ENCODE results near the gene ARAP2.

The ARAP2 gene

DNA sequence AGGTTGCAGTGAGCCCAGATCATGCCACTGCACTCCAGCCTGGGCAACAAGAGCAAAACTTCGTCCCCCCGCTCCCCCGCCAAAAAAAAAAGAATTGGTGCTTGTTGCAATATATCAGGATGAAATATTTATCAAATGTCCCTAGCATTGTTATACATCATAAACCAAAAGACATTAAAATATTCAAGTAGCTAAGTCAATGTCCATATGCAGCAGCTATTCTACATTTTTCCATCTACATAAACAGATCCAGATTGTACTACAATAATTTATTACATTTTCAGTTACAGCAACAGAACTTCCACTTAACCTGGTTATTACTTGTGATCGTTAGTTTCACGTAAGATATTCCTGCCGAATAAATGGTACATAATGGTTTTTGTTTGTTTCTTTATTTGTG lies 64.1 kb downstream of the ARAP2 start:
- DNase-seq (ENCODE audit: low read depth): no peak

DNA sequence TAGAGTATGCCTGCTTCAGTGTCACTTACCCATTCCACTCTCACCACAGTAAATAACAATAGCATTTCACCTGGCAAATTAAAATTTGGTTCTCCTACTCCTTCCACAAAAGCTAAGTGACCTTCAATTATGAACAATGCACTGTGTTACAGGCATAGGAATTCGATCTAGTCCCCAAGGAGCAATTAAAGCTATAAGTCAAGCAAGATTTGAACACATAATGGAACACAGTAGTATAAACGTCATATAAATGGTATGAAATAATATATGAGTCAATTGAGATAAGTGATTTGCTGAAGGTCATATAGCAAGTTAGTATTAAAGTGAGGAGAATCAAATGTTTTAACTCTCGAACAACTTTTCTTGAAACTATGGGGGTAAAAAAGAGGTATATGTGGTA lies 65.8 kb downstream of the ARAP2 start:
- DNase-seq (ENCODE audit: low read depth): no peak

DNA sequence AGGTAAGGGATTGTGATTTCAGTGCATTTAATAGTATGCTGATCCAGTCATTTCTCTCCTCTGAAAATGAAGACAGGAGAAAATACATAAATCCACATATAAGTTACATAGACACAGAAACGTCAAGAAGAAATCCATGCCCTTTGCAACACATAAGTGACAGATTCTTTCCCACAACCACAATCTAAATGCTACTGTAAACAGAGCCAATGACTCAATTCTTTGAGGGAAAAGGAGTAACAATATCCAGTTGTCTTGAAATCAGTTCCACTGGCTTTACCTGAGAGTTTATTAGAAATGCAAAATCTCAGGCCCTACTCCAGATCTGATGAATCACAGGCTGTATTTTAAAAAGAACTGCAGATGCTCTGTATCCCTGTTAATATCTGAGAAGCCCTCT lies 66.4 kb downstream of the ARAP2 start:
- DNase-seq (ENCODE audit: low read depth): no peak

DNA sequence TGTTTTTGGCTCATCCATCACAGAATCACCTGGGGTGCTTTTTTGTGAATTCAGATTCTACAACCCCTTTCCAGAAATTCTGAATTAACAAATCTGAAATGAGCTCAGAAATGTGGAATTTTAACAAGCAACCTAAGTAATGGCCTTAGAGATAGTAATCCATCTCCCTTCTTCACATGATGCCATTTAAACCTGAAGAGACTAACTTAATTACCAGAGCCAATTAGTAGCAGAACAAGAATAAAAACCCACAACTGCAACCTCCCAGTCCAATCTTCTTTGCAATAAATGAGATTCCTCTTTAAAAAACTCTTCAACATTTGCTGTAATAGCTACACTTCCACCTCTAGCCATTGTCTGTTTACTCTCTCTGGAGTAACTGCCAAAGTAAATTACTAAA lies 69.7 kb downstream of the ARAP2 start:
- DNase-seq (ENCODE audit: low read depth): no peak

DNA sequence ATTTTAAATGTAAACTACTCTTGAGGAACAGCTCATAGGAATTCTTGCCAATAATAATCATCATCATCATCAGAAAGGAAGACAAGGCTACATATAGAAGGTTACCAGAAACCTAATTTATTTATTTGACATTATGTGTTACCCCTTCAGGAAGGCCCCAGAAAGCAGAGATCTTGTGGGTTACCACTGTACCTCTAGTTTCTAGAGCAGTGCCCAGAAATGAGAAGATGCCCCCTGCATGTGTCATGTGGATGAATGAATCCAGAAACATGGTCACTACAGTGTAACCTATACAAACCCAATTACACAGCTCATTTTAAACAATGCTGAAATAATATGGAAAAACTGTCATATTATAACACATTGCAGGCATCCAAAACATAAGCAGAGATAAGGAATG lies 70.4 kb downstream of the ARAP2 start:
- no peak for DNase-seq (ENCODE audit: low read depth)

DNA sequence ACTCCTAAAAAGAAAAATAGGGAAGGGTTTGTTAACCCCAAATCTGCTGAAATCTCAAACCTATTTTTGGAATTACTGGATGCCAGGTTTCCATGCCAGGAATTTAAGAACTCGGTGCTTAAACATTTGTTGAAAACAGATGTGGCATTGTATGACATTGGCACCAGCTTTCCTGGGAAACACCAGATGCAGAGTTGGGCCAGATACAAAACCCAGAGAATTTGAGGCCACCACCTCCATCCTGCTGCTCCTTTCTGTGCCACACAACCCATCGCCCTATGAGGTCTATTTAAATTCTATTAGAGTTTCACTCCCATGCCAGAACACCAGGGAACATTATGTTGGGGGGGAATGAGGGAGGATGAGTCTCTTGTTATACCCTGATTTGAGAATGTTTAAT lies 71.7 kb downstream of the ARAP2 start:
- DNase-seq (ENCODE audit: low read depth): no peak

DNA sequence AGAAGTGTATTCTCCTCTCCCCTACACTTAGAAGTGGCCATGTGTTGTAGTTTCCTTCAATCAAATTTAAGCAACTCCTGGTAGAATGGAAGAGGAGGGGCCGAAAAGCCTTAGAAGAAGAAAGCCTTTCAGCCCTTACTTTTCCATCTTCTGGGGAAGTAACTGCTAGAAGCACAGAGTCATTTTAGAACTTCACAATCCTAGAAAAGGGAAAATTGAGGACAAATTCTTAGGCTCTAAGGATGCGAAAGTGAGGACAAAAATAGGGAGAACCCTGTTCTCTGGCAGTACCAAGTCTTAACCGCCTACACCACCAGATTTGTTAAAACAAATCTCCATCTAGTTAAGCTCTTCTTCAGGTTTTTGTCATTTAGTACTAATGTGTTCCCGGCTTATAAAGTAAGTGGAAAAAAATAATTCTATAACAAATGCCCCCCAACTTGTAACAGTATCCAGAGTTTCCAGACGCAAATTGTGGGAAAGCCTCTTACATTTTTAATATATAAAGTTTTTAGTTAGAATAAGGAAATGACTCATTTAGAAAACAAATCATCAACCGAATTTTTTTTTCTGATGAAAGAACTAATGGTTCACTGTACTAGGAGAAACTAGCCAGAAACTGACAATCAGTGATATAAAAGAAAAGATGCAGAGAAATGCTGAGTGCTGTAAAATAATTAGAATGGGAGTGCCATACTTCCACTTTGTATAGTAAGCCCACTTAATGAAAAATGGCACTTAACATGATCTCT lies 76.0 kb downstream of the ARAP2 start:
- DNase-seq (ENCODE audit: low read depth): no peak

DNA sequence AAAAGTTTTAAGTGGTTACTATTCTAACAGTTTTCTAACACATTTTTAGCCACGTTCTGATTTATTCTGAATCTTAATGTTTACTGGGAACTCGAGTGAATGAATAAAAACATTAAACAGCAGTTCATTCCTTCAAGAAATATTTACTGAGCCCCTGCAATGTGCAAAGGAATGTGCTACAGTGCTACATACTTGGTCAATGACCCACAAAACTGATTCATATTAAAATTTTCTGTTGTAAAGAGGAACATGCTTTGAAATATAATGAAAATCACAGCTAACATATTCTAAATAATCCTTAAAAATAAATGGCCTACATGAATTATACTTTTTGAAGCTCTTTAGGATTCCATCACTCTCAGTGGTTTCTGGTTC lies 78.7 kb downstream of the ARAP2 start:
- no peak for DNase-seq (ENCODE audit: low read depth)

DNA sequence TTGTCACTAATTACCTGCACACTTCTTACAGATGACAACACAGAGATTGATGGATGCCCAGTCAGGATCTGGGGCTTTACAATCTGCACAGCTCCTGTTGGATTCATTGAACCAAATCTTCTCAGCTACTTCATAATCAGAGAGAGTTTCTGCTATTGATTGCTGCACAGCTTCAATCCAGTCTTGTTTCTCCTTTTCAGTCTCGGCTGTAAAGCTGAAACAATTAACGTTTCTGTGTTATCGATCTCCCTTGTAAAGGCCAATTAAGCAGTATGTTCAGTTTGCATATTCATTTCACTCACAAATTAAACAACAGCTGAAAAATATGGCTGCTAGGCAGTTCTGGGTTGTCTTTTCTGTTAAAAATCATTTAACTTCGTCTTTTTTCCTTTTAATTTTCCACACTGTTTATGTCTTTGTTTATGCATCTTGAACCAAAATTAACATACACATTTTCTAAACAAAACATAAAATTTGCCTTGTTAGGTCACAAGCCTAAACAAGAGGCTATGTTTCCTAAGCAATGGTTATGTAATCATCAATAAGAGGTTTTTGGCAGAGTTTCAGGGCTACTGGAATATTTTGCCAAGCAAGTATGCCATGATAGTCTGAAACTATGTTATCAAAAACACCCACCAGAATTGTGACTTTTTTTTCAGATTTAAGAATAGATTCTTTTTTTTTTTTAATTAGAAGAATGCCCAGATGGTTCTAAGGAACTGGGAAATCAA lies 79.2 kb downstream of the ARAP2 start:
- DNase-seq (ENCODE audit: low read depth): no peak

DNA sequence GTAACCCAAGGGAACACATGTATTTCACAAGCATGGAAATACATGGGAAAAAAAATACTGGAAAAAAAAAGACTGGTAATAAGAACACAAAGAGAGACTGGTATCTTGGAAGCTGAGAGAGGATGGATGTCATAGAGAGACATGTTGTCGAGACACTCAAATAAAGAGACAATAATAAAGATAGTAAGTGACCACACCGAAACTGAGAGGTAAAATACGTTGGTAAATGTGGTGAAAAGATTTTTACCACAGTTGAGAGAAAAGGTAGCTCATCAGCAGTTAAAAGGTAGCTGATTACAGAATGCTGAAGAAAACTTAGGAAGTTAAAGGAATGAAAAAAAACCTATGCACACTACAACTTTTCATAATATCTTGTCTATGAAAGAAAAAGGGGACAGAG lies 81.1 kb downstream of the ARAP2 start:
- DNase-seq (ENCODE audit: low read depth): no peak

DNA sequence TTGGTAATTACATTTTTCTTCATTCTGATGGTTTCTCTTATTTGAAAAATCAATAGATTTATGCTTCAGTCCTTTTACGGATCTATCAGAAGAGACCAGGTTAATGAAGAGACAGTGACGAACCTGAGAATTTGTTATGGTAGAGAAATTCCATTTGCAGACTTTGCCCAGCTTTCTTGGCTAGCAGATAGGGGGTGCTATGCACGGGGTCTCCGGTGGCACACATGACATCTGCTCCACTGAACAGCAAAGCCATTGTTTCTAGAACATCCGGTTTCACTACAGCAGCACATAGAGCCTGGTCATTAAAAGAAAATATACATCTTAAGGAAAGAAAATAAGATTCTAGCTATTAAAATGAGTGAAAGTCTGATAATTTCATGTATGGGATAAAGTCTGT lies 85.1 kb downstream of the ARAP2 start:
- DNase-seq (ENCODE audit: low read depth): no peak

DNA sequence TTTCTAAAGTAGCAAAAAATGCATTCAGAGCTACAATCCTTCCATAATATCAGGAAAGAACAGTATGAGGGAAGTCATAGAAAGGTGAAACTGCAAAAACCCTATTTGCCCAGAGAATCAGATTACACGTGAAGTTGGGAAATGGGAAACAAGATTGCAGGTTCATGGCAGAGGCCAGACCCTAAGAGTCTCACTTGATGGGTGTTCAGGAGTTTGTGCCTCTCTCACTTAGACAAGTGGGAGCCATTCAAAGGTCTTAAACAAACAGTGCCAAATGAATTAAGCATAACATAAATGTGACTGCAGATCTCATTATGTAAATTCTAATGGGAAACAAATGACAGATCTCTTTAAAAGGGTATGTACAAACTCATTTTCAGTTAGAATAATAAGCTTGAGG lies 91.6 kb downstream of the ARAP2 start:
- DNase-seq (ENCODE audit: low read depth): no peak

DNA sequence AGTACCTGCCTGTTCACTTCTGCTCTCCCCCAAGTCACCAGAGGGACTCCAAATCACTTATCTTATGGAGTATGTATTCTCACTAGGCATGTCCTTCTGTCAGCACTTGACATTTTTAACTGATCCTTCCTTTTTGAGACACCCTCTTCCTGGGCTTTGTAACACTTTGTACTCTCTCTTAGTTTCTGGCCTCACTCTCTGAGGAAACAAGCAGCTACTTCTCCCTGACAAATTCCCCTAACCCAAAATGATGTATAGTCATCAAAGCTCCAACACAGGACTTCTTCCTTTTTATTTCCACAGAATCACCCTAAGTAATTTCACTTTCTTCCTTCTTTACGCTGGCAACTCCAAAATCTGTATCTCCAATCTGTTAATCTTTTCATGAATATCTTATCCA lies 101.8 kb downstream of the ARAP2 start:
- DNase-seq (ENCODE audit: low read depth): no peak

DNA sequence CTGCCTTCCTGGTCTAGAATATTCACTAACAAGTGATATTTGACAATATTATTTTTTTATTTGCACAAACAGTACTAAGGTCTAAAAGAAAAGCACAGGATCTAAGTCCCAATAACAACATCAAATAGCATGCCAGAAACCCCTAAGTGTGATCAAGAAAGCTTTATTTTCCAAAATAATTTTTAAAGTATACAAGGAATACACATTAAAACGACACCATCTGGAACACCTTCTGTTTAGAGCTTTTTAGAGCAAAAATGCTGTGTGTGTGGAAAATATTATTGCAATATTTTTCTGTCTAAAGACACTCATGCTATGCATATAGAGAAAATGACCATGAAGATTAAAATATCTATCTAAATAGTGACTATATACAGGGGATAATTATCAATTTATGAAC lies 103.1 kb downstream of the ARAP2 start:
- DNase-seq (ENCODE audit: low read depth): no peak

DNA sequence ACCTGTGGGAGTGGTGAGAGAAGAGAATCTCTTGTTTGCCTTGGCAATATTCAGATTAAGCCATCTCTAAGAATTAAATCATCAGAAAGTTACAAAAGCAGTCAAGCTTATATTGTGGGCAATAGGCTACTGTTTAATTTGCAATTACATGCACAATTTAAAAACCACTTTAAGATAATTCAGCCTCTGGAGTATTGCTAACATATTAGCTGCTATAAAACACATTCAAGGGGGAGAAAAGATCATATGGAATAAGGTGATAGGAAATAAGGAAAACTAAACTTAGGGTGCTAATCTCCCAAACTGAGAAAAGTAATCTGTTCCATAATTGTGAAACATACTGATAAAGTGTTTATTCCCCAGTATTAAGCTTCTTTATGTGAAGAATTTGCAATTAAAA lies 103.9 kb downstream of the ARAP2 start:
- DNase-seq (ENCODE audit: low read depth): no peak

DNA sequence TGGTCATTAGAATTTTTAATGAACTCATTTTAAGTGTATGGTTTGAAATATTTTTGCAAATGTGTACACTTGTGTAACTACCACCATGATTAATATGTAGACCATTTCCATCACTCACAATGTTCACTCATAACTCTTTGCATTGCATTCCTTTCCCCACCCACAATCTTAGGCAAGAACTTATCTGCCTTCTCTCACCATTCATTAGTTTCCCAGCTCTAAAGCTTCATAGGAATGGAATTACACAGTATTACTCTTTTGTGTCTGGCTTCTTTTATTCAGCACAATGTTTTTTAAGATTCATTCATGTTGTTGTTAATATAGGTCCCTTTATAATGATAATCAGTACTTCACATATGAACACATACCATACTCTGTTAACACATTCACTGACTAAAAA lies 106.1 kb downstream of the ARAP2 start:
- DNase-seq (ENCODE audit: low read depth): no peak

DNA sequence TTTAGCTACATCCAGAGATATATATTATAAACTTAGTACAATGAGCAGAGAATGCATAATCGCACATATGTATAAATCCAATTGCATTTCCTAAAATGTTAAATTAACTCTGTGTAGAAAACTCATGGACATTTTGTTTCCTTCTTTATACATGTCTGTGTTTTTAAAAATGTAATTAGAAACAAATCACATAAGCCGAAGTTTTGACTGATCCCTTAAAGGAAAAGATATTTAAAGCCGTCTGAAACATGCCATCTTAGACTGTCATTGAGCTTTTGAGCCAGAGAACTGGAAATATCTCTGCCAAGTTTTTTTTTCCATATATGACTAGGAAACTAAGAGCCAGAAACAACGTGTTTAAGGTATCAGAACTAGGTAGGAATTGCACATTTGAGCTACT lies 107.0 kb downstream of the ARAP2 start:
- no peak for DNase-seq (ENCODE audit: low read depth)

DNA sequence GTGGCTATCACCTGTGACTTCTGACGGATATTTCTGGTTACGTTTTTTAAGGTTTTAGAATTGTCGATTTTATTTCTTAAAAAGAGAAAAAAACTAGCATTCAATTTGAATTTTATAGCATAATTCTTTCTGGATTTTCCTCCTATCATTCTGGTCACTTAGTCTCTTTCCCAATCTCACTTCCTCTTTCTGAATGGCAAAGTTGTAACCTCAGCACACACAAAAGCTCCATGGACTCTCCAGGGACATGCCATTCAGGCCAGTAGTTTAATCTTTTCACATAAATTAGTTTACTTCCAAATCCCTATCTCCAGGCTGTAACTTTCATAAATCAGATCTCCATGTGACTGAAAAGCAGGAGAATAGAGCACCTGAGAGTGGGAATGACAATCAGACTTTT lies 110.7 kb downstream of the ARAP2 start:
- DNase-seq (ENCODE audit: low read depth): no peak

DNA sequence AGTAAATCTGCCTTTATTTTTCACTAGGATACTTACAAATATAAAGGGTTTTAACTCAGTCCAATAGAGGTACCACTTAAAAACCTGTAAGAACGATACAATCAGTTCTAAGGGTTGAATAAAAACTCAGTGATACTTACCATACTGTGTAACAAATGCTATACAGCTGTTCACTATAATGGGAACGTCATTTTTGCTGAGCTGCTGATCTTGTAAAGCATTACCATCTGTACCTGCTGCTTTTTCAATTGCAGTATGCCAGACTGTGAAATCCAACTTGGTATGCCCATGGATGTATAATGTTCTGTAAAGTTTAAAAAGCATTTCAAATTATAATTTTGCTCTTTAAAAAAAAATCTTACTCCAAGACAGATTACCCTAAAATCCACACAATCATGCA lies 111.2 kb downstream of the ARAP2 start:
- DNase-seq (ENCODE audit: low read depth): no peak

DNA sequence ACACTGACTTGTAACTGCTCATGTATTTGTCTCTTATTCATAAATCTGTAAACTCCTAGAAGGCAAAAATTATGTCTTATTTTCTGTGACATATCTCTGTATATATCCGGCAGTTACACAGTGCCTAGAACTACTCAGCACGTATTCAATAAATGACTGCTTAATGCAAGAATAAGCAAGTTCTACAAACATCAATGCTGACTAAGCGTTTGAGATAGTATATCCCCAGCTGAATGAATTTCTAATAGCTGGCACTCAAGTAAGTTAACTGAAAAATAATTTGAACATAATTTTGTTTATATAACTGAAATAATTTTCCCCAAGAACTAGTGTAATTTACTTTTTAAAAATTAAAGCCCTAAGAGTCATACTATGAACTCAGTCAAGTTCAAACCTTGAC lies 113.7 kb downstream of the ARAP2 start:
- DNase-seq (ENCODE audit: low read depth): no peak

DNA sequence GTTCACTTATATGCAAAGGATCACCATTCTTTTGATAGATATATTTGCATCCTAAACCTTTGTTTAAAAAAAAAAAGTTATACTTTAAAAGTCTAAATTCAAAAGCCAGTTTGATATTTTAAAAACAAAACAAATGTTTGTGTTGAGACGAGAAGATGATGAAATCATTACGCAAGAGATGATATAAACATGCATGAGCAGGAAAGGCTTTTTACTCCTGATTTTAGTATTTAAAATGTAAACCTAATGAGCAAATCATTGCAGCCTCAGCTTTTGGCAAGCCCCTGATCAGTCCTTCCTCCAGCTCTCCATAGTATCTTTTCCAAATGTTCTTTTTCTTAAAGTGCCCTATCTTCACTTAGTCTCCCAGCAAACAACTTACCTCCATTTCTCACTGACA lies 115.6 kb downstream of the ARAP2 start:
- no peak for DNase-seq (ENCODE audit: low read depth)

DNA sequence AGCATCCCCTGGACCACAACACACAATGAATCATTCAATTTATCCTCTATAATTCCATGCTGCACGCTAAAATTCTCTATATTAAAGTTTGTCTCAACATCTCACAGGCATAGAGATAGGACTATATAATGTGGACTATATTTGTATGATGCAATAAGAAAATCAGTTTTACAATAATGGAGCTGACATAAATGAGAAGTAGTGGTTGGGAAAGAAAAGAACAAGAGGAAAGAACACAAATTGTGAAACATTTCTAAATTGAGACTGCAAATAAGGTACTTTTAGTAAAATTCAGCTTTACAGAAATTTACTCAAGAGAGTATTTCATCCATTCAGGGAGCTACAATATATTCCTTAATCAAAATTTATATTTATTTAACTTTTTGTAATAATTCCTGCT lies 120.4 kb downstream of the ARAP2 start:
- DNase-seq (ENCODE audit: low read depth): no peak

DNA sequence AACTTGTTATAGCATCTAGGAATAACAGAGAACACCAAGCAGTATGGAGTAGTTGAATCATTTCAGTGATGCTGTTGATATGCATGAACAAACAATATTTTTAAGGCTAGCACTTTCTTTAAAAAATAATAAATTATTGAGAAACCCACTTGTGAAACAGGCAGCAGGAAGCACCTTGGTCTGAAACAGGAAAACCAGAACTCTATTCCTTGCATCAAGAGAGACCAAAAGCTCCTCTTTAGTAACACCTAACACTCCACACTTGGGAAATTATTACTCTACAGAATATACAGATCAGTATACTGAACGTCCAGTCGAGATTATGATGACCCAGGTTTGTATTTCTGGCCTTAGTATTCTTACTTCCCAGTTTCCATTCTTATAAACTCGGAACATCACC lies 129.0 kb downstream of the ARAP2 start:
- DNase-seq (ENCODE audit: low read depth): no peak

DNA sequence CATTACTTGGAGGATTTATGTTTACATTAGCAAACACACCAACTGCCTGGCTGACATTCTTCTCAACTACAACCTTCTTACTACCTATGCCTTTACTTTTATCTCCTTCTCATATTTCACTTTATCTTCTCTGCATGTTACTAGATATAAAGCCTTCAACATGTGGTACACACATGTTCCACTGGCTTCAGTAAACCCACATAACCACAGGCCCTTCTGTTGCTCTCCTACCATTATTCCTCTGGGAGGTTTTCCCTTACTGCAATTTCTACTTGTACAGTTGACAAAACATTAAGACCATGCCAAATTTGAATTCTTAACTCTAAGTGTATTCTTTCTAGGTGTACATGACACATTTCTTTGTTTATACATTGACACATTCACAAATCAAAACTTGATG lies 133.1 kb downstream of the ARAP2 start:
- no peak for DNase-seq (ENCODE audit: low read depth)
